ENCODE results near the gene PAX3. TPM values are rescaled to one million over a fixed set of nuclear protein-coding genes. Genes with fewer than 3 reads are reported as not detected.

Gene PAX3
- total and polyA plus RNA-seq, 4 donors, result not detected

DNA sequence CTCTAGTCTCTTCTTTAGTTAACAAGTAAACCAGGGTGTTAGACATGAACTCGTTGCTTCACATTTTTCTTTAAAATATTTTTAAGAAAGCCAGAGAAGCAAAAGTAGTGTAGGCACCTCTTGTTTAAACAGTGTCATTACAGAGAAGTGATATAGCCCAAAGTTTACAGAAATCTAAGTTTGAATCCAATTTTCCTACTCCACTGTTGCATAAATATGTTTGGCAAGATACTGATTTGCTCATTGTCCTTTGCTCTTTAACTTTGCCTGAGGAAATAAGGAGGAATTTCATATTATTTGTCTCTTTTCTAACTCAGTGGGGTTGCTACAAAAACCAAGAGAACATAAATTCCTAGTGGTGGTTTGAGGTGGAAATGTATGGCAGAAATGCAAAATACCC, 81.1 kb downstream of the PAX3 start:
- WGBS, result 33% methylated on average over 1 of the region's 1 CpG
- H3K4me3 ChIP-seq (ENCODE audit: low read depth in 1 of 3, low read length in 3 of 3), result no peak overlapping the region
- no peak for DNase-seq (ENCODE audit: low spot score)

DNA sequence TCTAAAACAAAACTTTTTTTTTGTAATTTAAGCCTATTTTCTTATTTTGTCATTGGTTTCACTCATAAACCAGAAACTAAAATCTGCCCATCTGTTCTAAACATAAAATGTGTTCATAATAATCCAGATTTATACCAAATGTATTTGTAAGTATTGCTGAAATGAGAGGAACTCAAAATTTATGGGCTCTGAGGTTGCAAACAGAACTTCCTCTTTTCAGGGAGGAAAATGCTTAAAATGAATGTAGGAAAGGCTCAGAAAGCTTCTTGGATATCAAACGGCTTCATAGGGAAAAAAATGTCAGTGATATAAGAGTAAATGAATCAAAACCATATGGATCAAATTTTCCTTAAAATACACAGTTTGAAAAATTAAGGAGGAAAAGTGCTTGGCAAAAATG, 83.9 kb downstream of the PAX3 start:
- Histone ChIP-seq H3K4me1 (ENCODE audit: control insufficient read depth in 4 of 4, insufficient read depth in 4 of 4, low read length in 3 of 4) (peaks cover 0 to under 1% (median 0%) of the 10 kb centered on the region in 4 donors), H3K36me3 (ENCODE audit: control insufficient read depth in 4 of 4, insufficient read depth in 3 of 4, low read depth in 1 of 4, low read length in 3 of 4) (no peaks in the 10 kb centered on the region), H3K27ac (ENCODE audit: low read depth in 1 of 2, low read length in 2 of 2) (no peak overlapping the region), H3K9me3 (ENCODE audit: control insufficient read depth in 4 of 4, low read length in 3 of 4) (no peaks in the 10 kb centered on the region), H3K9ac (ENCODE audit: low read depth in 1 of 2, low read length in 2 of 2) (no peak overlapping the region), H3K4me3 (ENCODE audit: low read depth in 1 of 3, low read length in 3 of 3) (no peak overlapping the region), H3K27me3 (ENCODE audit: control insufficient read depth in 4 of 4, insufficient read depth in 4 of 4, low read length in 3 of 4) (no peaks in the 10 kb centered on the region)
- 25% methylated on average over 1 of the region's 1 CpG for WGBS
- DNase-seq (ENCODE audit: low spot score), result no peak
- TF ChIP-seq FOXA2 (IDR thresholded peaks at IDR 0.05) (no peak), TAF1 (conservative IDR thresholded peaks at IDR 0.05) (no peak), YY1 (IDR thresholded peaks at IDR 0.05) (no peak), RXRA (IDR thresholded peaks at IDR 0.05) (no peak), GABPA (IDR thresholded peaks at IDR 0.05 in 1 of 2, conservative IDR thresholded peaks at IDR 0.05 in 1 of 2) (no peak), EGR1 (IDR thresholded peaks at IDR 0.05; ENCODE audit: low read depth in 2 of 2) (no peak), RAD21 (IDR thresholded peaks at IDR 0.05) (no peak)
- TF ChIP-seq, protein P1, sequence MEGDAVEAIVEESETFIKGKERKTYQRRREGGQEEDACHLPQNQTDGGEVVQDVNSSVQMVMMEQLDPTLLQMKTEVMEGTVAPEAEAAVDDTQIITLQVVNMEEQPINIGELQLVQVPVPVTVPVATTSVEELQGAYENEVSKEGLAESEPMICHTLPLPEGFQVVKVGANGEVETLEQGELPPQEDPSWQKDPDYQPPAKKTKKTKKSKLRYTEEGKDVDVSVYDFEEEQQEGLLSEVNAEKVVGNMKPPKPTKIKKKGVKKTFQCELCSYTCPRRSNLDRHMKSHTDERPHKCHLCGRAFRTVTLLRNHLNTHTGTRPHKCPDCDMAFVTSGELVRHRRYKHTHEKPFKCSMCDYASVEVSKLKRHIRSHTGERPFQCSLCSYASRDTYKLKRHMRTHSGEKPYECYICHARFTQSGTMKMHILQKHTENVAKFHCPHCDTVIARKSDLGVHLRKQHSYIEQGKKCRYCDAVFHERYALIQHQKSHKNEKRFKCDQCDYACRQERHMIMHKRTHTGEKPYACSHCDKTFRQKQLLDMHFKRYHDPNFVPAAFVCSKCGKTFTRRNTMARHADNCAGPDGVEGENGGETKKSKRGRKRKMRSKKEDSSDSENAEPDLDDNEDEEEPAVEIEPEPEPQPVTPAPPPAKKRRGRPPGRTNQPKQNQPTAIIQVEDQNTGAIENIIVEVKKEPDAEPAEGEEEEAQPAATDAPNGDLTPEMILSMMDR (IDR thresholded peaks at IDR 0.05; ENCODE audit: low read depth, low read length, missing input control), result no peak
- TF ChIP-seq, protein P2, sequence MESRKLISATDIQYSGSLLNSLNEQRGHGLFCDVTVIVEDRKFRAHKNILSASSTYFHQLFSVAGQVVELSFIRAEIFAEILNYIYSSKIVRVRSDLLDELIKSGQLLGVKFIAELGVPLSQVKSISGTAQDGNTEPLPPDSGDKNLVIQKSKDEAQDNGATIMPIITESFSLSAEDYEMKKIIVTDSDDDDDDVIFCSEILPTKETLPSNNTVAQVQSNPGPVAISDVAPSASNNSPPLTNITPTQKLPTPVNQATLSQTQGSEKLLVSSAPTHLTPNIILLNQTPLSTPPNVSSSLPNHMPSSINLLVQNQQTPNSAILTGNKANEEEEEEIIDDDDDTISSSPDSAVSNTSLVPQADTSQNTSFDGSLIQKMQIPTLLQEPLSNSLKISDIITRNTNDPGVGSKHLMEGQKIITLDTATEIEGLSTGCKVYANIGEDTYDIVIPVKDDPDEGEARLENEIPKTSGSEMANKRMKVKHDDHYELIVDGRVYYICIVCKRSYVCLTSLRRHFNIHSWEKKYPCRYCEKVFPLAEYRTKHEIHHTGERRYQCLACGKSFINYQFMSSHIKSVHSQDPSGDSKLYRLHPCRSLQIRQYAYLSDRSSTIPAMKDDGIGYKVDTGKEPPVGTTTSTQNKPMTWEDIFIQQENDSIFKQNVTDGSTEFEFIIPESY (IDR thresholded peaks at IDR 0.05), result no peak
- TF ChIP-seq, protein P3, sequence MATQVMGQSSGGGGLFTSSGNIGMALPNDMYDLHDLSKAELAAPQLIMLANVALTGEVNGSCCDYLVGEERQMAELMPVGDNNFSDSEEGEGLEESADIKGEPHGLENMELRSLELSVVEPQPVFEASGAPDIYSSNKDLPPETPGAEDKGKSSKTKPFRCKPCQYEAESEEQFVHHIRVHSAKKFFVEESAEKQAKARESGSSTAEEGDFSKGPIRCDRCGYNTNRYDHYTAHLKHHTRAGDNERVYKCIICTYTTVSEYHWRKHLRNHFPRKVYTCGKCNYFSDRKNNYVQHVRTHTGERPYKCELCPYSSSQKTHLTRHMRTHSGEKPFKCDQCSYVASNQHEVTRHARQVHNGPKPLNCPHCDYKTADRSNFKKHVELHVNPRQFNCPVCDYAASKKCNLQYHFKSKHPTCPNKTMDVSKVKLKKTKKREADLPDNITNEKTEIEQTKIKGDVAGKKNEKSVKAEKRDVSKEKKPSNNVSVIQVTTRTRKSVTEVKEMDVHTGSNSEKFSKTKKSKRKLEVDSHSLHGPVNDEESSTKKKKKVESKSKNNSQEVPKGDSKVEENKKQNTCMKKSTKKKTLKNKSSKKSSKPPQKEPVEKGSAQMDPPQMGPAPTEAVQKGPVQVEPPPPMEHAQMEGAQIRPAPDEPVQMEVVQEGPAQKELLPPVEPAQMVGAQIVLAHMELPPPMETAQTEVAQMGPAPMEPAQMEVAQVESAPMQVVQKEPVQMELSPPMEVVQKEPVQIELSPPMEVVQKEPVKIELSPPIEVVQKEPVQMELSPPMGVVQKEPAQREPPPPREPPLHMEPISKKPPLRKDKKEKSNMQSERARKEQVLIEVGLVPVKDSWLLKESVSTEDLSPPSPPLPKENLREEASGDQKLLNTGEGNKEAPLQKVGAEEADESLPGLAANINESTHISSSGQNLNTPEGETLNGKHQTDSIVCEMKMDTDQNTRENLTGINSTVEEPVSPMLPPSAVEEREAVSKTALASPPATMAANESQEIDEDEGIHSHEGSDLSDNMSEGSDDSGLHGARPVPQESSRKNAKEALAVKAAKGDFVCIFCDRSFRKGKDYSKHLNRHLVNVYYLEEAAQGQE (IDR thresholded peaks at IDR 0.05), result no peak
- TF ChIP-seq, protein P4, sequence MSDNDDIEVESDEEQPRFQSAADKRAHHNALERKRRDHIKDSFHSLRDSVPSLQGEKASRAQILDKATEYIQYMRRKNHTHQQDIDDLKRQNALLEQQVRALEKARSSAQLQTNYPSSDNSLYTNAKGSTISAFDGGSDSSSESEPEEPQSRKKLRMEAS (IDR thresholded peaks at IDR 0.05), result no peak

More for the DNA sequence above, 81.1 kb downstream of the PAX3 start:
- TF ChIP-seq HNF4A (conservative IDR thresholded peaks at IDR 0.05) (peak in 1 of 2 donors; percentile 61), RXRA (IDR thresholded peaks at IDR 0.05) (peak in 1 of 2 donors; percentile 56)
- TF ChIP-seq, protein P2 (IDR thresholded peaks at IDR 0.05), result no peak
- Histone ChIP-seq H3K9ac (ENCODE audit: low read depth in 1 of 2, low read length in 2 of 2) (no peak overlapping the region), H3K27me3 (ENCODE audit: control insufficient read depth in 4 of 4, insufficient read depth in 4 of 4, low read length in 3 of 4) (no peaks in the 10 kb centered on the region), H3K4me1 (ENCODE audit: control insufficient read depth in 4 of 4, insufficient read depth in 4 of 4, low read length in 3 of 4) (peaks cover 0 to 5% (median 0%) of the 10 kb centered on the region in 4 donors), H3K27ac (ENCODE audit: low read depth in 1 of 2, low read length in 2 of 2) (no peak overlapping the region), H3K36me3 (ENCODE audit: control insufficient read depth in 4 of 4, insufficient read depth in 3 of 4, low read depth in 1 of 4, low read length in 3 of 4) (no peaks in the 10 kb centered on the region), H3K9me3 (ENCODE audit: control insufficient read depth in 4 of 4, low read length in 3 of 4) (no peaks in the 10 kb centered on the region)
